GM12878 (cell line): ENCODE data around the gene GNPTG. TPM values are rescaled to one million over a fixed set of nuclear protein-coding genes. Genes with fewer than 3 reads are reported as not detected.

ENCODE experiments used
- ATAC-seq: fragments of 200-7000 bp; cut with Tn5 transposase; 3 replicates; pipeline ENCODE4 v1.9.1; 2020; ENCODE audit warnings: mild to moderate bottlenecking, moderate library complexity
- BruUV-seq: library from RNA; stranded (reverse); fragments of 400-500 nt; replicated peaks from 2 replicates; lab custom pipeline; 2021; lab: Mats Ljungman, UMichigan
- CTCF ChIA-PET: fragments of 300-600 bp; sonication (Branson Sonifier 250); formaldehyde crosslinking; extraction: SDS; loops from one replicate; lab custom pipeline; 2021; ENCODE audit warnings: inconsistent platforms; lab: Yijun Ruan, JAX
- POLR2A ChIA-PET: fragments of 350-600 bp; formaldehyde crosslinking; extraction: SDS; loops from one replicate; lab custom pipeline; 2021; ENCODE audit warnings: inconsistent platforms; lab: Charles Lee
- RAD21 ChIA-PET: fragments of 300-600 bp; sonication (Branson Sonifier 250); formaldehyde crosslinking; loops from one replicate; lab custom pipeline; 2023; ENCODE audit warnings: antibody characterized with exemption; ENCODE audit not compliant: unreplicated experiment; lab: Charles Lee
- SMC1A ChIA-PET: fragments of 300-600 bp; sonication (Branson Sonifier 250); formaldehyde crosslinking; loops from one replicate; lab custom pipeline; 2023; ENCODE audit not compliant: unreplicated experiment, uncharacterized antibody; lab: Charles Lee
- DNase-seq: peaks from one replicate; pipeline ENCODE4 v3.0.0-alpha.2; 2011; ENCODE audit warnings: low read depth, low spot score
- FAIRE-seq: peaks from 3 replicates; lab custom pipeline; 2011; peaks lifted over from hg19 to GRCh38; lab: Jason Lieb, UNC
- H2AFZ ChIP-seq: 2 replicates; pipeline ENCODE4 v1.6.0; 2011; ENCODE audit warnings: low read depth, low read length, control low read depth; ENCODE audit not compliant: control insufficient read depth
- H3K27ac ChIP-seq: 2 replicates; pipeline ENCODE4 v1.5.1; 2011; ENCODE audit warnings: control low read depth; ENCODE audit not compliant: control insufficient read depth, insufficient read depth
- H3K27me3 ChIP-seq, 2 experiments: replicated peaks in 1 of 2; 2 replicates each; pipeline versions ENCODE4 v1.6.0 to v1.6.1; 2011; ENCODE audit warnings: low read length in 1 of 2; ENCODE audit not compliant: control insufficient read depth in 2 of 2, insufficient read depth in 2 of 2
- H3K36me3 ChIP-seq, 2 experiments: 2 replicates each; pipeline ENCODE4 v1.5.1; 2011; ENCODE audit warnings: low read length in 1 of 2; ENCODE audit not compliant: control insufficient read depth in 2 of 2, insufficient read depth in 2 of 2
- H3K4me1 ChIP-seq: 2 replicates; pipeline ENCODE4 v1.6.1; 2011; ENCODE audit warnings: mild to moderate bottlenecking, low read length, moderate library complexity, mixed read lengths; ENCODE audit not compliant: control insufficient read depth, insufficient read depth
- H3K4me2 ChIP-seq: 2 replicates; pipeline ENCODE4 v1.6.0; 2011; ENCODE audit warnings: control low read depth; ENCODE audit not compliant: control insufficient read depth, insufficient read depth
- H3K4me3 ChIP-seq: fragments of 200-600 bp; sonication (generic); 2 replicates; pipeline ENCODE4 v1.5.1; 2016
- H3K79me2 ChIP-seq: 2 replicates; pipeline ENCODE4 v1.6.0; 2011; ENCODE audit warnings: low read length; ENCODE audit not compliant: control insufficient read depth, insufficient read depth
- H3K9ac ChIP-seq: 2 replicates; pipeline ENCODE4 v1.8.0; 2011; ENCODE audit warnings: low read length, control low read depth, mixed read lengths; ENCODE audit not compliant: control insufficient read depth, insufficient read depth
- H3K9me3 ChIP-seq: replicated peaks from 3 replicates; pipeline ENCODE4 v1.5.1; 2011; ENCODE audit warnings: mild to moderate bottlenecking, low read length; ENCODE audit not compliant: control insufficient read depth, insufficient read depth
- H4K20me1 ChIP-seq: 2 replicates; pipeline ENCODE4 v1.6.0; 2011; ENCODE audit not compliant: control insufficient read depth, insufficient read depth
- ATF7 ChIP-seq: fragments of 450-650 bp; IDR thresholded peaks from 2 replicates; pipeline ENCODE4 v1.6.1; 2016; ENCODE audit warnings: low read depth, mild to moderate bottlenecking
- CEBPB ChIP-seq, 2 experiments: fragments of 150-350 bp in 1 of 2; IDR thresholded peaks; 2 replicates each; pipeline ENCODE4 v1.6.1; 2012 to 2014; ENCODE audit warnings: low read depth in 2 of 2, low read length in 2 of 2, borderline replicate concordance in 1 of 2, inconsistent platforms in 1 of 2
- MEF2A ChIP-seq: IDR thresholded peaks from 2 replicates; pipeline ENCODE4 v1.6.1; 2011; ENCODE audit warnings: low read depth, mild to moderate bottlenecking, low read length, moderate library complexity; ENCODE audit not compliant: insufficient read depth
- NFYB ChIP-seq: IDR thresholded peaks from 2 replicates; pipeline ENCODE4 v1.6.1; 2011; ENCODE audit warnings: low read depth, mild to moderate bottlenecking, low read length, improper control_type of control experiment, moderate library complexity; ENCODE audit not compliant: insufficient read depth
- POU2F2 ChIP-seq: IDR thresholded peaks from 3 replicates; pipeline ENCODE4 v1.6.1; 2011; ENCODE audit warnings: low read depth, mild to moderate bottlenecking, low read length, borderline replicate concordance
- RUNX3 ChIP-seq: IDR thresholded peaks from 2 replicates; pipeline ENCODE4 v1.6.1; 2012; ENCODE audit warnings: low read length, inconsistent platforms
- SMAD1 ChIP-seq: fragments of 450-650 bp; IDR thresholded peaks from 2 replicates; pipeline ENCODE4 v1.6.1; 2018; ENCODE audit warnings: mild to moderate bottlenecking, low read depth; ENCODE audit not compliant: partially characterized antibody
- SREBF1 ChIP-seq: IDR thresholded peaks from 2 replicates; pipeline ENCODE4 v1.6.1; 2012; ENCODE audit warnings: mild to moderate bottlenecking, low read length
- STAT1 ChIP-seq: fragments of 450-650 bp; conservative IDR thresholded peaks from 2 replicates; pipeline ENCODE4 v1.6.1; 2014; ENCODE audit warnings: antibody characterized with exemption, mild to moderate bottlenecking
- STAT3 ChIP-seq: IDR thresholded peaks from 2 replicates; pipeline ENCODE4 v1.6.1; 2011; ENCODE audit warnings: low read depth, low read length, improper control_type of control experiment
- ZNF622 ChIP-seq: fragments of 450-650 bp; IDR thresholded peaks from 2 replicates; pipeline ENCODE4 v1.6.1; 2017; ENCODE audit warnings: mild to moderate bottlenecking, inconsistent platforms
- ZZZ3 ChIP-seq: IDR thresholded peaks from 2 replicates; pipeline ENCODE4 v1.6.1; 2011; ENCODE audit warnings: low read depth; ENCODE audit not compliant: control insufficient read depth, insufficient read length
- WGBS: methylation state at CpG from one replicate; pipeline ENCODE4 v1.1.6; 2016; ENCODE audit warnings: low lambda C conversion rate; ENCODE audit not compliant: insufficient replicate concordance, insufficient coverage; ENCODE audit errors: missing lambda C conversion rate; 5-methylcytosine and 5-hydroxymethylcytosine counted together
- in situ Hi-C: fragments of 300-500 bp; cut with MboI; formaldehyde crosslinking; loops from 9 replicates; pipeline ENCODE4 v1.14.3; 2018; ENCODE audit warnings: mixed read lengths
- intact Hi-C: fragments of 100-400 bp; cut with micrococcal nuclease; formaldehyde crosslinking; loops from one replicate; pipeline ENCODE4 v1.14.2; 2022; ENCODE audit not compliant: unreplicated experiment
- polyA plus RNA-seq, 11 experiments: library from polyadenylated mRNA; depleted of rRNA in 4 of 11; unstranded in 6 of 11; stranded (reverse) in 5 of 11; fragments of >200 nt; fragmentation: Nextera tagmentation in 4 of 11; fragmentation: Illumina TruSeq in 1 of 11; extraction: Ambion mirVana in 4 of 11; extraction: Trizol in 1 of 11; gene quantifications; 1 replicate in 1 of 11; 2 replicates in 10 of 11; pipeline versions ENCODE4 v1.2.1 to v1.2.3, GENCODE V29; 2011 to 2016; ENCODE audit warnings: inconsistent platforms in 2 of 11, missing spikeins in 2 of 11, low read depth in 1 of 11
- total RNA-seq, 4 experiments: library from RNA; depleted of rRNA in 3 of 4; stranded (reverse); fragments of >200 nt in 3 of 4; fragmentation: Illumina TruSeq in 1 of 4; extraction: Trizol in 1 of 4; gene quantifications; 2 replicates each; pipeline versions ENCODE4 v1.2.1 to v1.2.3, GENCODE V29; 2013 to 2021
- TF ChIP-seq, protein P1 (sequence below): fragments of 450-650 bp; conservative IDR thresholded peaks from 2 replicates; pipeline ENCODE4 v1.6.1; 2017; ENCODE audit warnings: mild to moderate bottlenecking, moderate library complexity

The GNPTG gene
- total and polyA plus RNA-seq, 10 of the 15 experiments (the other 5 are each of a cell fraction or from before 2014, with no cell fraction given) = 0.80 to 32.6 (median 20.9) TPM

DNA sequence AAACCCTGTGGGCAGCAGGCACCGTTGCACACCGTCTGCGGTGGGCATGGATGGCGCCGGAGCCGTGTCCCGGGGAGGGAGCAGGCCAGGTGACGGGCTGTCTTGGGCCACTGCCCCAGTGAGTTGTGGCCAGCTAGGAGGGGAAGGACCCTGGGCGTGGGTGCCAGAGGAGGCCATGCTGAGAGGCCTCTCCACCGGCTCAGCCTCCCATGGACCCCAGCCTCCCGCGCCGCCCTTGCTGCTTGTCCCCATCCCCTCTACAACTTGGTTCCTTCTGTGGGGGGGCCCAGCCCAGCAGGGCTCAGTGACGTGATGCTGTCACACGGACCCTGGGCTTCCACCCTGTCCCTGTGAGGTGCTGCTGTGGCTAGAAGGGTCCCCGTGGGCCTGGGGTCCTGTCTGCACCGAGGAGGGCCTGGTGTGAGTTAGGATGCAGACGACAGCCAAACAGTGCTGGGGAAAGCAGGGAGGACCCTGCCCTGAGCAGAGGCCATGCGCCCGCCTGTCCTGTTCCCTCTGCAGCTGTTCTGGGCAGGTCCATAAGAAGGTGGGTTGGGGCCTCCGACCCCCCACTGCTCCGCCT lies 31.0 kb upstream of the GNPTG start (continued):
- TF ChIP-seq, protein P1, sequence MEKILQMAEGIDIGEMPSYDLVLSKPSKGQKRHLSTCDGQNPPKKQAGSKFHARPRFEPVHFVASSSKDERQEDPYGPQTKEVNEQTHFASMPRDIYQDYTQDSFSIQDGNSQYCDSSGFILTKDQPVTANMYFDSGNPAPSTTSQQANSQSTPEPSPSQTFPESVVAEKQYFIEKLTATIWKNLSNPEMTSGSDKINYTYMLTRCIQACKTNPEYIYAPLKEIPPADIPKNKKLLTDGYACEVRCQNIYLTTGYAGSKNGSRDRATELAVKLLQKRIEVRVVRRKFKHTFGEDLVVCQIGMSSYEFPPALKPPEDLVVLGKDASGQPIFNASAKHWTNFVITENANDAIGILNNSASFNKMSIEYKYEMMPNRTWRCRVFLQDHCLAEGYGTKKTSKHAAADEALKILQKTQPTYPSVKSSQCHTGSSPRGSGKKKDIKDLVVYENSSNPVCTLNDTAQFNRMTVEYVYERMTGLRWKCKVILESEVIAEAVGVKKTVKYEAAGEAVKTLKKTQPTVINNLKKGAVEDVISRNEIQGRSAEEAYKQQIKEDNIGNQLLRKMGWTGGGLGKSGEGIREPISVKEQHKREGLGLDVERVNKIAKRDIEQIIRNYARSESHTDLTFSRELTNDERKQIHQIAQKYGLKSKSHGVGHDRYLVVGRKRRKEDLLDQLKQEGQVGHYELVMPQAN = no peak
- no peak for TF ChIP-seq STAT1

DNA sequence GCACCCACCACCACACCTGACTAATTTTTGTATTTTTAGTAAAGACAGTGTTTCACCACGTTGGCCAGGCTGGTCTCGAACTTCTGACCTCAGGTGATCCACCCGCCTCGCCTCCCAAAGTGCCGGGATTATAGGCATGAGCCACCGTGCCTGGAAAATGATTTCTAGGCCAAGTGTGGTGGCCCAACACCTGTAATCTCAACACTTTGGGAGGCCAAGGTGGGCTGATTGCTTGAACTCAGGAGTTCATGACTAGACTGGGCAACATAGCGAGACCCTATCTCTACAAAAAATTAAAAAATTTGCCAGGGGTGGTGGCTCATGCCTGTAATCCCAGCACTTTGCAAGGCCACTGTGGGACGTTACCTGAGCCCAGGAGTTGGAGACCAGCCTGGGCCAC lies 29.3 kb upstream of the GNPTG start:
- intact Hi-C loops = no loop called here
- TF ChIP-seq NFYB (no peak), SREBF1 (no peak), ZNF622 (no peak), RUNX3 (no peak), CEBPB (IDR thresholded peaks at IDR 0.05; ENCODE audit: borderline replicate concordance in 1 of 2, low read depth in 2 of 2, low read length in 2 of 2) (no peak), MEF2A (no peak), POU2F2 (no peak), ZZZ3 (no peak), STAT3 (no peak), SMAD1 (no peak), ATF7 (no peak)
- ChIA-PET SMC1A (no interaction called here), RAD21 (no interaction called here), POLR2A (no interaction called here), CTCF (no interaction called here)
- Histone ChIP-seq H4K20me1 (0 out of 2 replicates have a peak, but pooled peaks cover 4% of the 10 kb centered on the region), H3K27me3 (no peaks in the 10 kb centered on the region), H2AFZ (no peak overlapping the region), H3K9ac (no peak overlapping the region), H3K79me2 (no peaks in the 10 kb centered on the region; the same call in none of the 2 replicates), H3K36me3 (peaks cover 22 to 45% of the 10 kb centered on the region in 2 experiments), H3K4me3 (no peak overlapping the region), H3K4me1 (peaks cover 3% of the 10 kb centered on the region; the same call in 1 of the 2 replicates), H3K9me3 (no peaks in the 10 kb centered on the region), H3K4me2 (no peak overlapping the region), H3K27ac (no peak overlapping the region)
- in situ Hi-C loops = no loop called here
- no TSS peak for BruUV-seq
- FAIRE-seq (no peak), ATAC-seq (no peak), DNase-seq (no peak)
- 94% methylated on average over 8 of the region's 8 CpGs for WGBS
